Fibroblast of lung (primary cell): ENCODE data around the gene ISM2.

Experiments
- CTCF ChIP-seq, 2 donors: IDR thresholded peaks in 1 of 2; conservative IDR thresholded peaks in 1 of 2; 1 replicate in 1 of 2; 2 replicates in 1 of 2; pipeline ENCODE4 v1.5.1; 2011 to 2012; ENCODE audit warnings: low read length in 2 of 2, control low read depth in 1 of 2, inconsistent platforms in 1 of 2, low read depth in 1 of 2, mild to moderate bottlenecking in 1 of 2
- EZH2 ChIP-seq: IDR thresholded peaks from 2 replicates; pipeline ENCODE4 v1.5.1; 2012; ENCODE audit warnings: low read length, control low read depth, mild to moderate bottlenecking; ENCODE audit errors: missing control alignments

GRCh38 chr14:77516126-77516525 lies 17.5 kb upstream of the ISM2 start:
- no peak for TF ChIP-seq CTCF (conservative IDR thresholded peaks at IDR 0.05 in 1 of 2, IDR thresholded peaks at IDR 0.05 in 1 of 2; ENCODE audit: low read depth in 1 of 2, low read length in 2 of 2)
- TF ChIP-seq EZH2, result no peak
